Activated T-cell treated with anti-CD3 and anti-CD28 coated beads for 24 hours (primary cell): Measurements from ENCODE around the gene MRGPRG.

Source experiments
- DNase-seq: peaks from one replicate; pipeline ENCODE4 v3.0.0-alpha.2; 2020; ENCODE audit warnings: low read depth

MRGPRG gene

DNA sequence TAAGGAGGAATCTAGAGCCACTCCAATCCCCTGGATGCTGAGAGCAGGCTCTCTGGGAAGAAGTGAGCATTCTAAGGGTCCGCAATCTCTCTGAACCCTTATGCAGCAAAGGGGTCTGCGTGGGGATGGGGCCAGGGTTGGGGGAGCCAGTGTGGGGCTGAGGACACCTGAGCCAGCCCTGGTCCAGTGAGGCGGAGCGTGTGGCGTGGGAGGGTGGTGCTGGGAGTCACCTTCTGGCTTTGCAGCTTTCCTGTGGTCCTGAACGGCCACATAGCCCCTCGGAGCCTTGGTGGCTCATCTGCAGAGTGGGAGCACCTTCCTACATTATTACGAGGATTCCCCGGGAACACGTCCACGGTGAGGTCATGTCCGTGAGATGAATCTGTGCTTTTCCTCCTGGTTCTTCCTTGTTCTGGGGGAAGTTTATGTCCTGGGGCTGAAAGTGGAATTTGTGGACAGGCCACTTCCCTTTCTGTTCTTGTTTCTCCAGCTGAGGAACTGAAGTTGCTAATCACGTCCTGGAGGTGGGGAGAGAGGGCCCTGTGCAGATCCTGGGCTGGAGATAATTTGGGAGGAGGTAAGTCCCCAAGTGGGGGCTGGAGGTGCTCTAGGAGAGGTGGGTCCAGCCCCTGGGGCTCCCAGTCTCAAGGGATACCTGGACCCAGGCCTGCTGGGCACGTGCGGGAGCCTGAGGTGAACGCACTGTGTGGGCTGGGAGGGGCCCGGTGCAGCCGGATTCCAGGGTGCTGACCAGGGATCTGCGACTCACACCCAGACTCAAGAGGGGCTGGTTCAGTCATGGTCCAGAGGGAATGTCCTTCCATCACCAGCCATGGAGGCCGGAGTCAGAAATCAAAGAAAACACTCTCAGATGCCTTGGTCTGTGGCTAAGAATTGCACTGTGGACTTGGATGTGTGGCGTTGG is 7.5 kb upstream of the MRGPRG start:
- no peak for DNase-seq

DNA sequence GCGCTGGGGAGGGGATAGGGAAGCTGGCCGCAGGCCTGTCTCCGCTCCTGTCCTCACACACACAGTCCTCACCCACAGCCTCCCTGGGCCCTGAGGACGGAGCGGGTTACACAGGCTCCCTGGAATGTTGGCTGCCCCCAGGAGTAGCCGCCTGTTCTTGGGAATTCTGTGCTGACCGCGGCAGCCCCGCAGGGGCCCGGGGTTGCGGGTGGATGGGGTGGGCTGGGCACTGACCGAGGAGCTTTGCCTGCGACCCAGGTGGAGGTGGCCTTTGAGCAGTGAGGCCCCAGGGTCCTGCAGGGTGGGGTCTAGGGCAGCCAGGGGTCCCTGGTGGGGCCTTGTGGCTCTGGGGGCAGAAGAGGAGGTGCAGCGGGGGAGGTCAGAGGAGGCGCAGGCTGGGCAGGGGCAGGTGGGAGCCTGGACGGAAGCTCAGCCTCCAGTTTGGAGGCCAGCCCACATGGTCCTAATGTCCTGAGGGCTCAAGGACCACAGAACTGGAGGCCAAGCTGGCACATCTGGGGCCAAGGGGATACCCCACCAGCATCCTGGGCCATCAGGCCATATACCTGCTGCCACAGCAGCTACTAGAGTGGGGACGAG is 6.6 kb upstream of the MRGPRG start:
- no peak for DNase-seq

DNA sequence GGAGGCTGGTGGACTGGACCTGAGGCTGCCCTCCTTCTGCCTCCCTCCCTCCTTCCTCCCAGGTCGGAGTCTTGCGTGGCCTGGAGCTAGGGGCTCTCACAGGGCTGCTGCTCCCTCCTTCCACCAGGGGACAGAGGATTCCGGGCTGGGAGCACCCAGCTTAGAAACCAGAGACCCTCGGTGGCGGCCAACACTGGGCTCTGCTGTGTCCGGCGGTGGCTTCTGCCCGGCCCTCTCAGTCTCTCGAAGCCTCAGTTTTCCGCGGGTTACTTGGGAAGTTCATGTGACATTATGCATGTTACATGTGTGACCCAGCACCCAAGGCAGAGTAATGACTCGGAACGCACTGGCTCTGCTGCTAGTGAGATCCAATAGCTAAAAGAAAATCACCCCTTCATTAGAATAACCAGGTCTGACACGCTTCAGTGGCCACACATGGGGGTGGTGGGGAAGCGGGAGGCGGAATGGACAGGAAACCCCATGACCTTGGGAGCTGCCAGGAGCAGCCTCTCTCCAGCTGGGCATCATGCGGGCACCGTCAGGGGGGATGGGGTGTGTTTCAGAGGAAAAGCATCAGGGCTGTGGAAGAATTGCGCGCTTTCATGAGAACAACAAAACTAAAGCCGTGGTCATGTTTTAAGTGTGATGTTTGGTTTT is 5.9 kb upstream of the MRGPRG start:
- DNase-seq, result no peak

DNA sequence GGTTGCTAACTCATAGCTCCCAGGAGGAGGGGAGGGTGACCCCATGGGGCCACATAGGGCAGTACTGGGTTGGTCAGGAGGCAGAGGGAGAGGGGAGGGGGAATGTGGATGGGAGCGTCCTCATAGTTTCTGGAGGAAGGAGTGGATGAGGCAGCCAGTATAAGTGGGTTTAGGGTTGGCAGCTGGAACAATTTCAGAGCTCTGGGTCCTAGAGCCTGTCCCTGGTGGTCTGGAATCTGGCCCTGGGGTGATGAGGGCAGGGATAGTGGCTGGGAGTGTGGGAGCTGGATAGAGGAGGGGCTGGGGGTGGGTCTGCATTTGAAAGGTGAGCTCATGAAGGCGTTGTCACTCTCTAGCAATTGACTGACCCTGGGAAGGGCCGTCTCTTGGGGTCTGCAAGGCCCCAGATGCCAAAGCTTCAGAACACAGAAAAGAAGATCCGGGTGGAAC is 5.3 kb upstream of the MRGPRG start:
- DNase-seq, result no peak

DNA sequence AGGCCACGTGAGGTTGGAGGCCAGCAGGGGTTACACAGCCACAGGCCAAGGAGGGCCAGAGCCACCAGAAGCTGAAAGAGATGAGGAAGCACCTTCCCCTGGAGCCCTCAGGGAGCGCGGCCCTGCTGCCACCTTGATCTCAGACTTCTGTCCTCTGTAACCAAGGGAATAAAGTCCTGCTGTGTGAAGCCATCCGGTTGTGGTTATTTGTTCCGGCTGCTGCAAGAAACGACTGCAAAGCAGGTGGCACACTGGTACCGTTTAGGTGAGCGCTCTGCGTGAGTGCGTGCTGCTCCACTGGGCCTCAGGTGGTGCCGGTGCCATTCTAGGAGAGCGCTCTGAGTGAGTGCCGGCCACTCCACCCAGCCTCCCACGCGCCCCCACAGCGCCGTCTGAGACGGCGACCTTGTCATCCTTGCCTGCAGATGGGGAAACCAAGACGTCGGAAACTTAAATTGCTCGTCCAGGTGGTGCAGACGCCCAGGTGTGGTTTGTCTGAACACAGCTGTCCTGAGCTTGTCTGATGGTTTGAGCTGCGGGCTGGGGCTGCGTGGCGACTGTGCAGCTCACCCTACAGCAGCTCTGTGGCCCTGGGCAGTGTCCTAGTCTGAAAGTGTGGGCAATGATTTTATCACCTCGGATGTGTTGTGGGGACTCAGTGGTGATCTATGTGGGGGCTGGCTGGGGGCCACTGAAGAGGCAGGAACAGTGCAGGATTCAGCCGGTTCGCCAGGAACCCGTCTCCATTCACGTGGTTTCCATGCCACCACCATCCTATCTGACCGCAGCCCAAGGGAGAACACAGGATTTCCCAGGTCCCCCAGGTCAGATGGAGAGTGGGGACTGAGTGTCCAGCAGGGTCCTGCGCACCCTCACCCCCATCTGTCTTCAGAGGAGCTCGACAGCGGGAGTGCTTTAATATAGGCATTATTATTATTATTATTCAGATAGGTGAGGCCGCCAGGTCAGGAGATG is 4.6 kb upstream of the MRGPRG start:
- DNase-seq, result no peak

DNA sequence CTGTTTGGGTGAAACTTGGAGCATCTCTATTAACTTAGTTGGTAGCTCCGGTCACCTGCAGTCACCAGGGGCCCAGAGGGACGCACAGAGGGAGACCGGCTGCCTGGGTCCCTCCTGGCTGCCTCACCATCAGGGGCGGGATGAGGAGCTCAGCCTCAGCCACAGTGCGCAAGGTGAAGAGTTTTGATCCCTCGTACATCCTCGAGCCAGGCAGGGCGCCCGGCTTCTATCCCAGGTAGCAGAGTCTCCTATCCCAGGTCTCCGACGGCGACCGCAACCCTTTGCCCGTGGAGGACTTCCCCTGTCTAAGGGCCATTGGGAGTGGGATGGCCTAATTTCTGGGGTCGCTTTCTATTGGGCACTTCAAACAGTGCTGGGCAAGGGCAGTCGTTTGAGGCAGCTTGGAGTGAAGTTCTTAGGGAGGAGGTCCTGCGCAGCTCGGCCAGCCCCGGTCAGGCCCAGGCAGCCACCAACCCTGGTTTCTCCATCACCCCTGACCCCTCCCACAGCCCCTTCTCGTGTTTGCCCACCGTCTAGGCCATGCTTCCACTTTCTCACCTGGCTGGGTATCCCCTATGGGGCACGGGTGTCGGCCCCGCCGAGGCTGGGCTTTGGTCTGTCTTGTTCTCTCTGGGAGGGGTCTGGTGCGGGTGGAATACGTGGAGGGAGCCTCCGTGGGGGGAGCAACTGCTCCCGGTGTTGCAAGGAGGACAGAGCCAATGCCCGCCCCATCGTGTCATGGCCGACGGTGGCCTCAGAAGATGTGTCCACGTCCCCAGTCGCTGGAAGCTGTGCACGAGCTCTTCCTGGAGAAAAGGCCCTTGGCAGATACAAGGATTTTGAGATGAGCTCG is 3.6 kb upstream of the MRGPRG start:
- DNase-seq, result no peak

DNA sequence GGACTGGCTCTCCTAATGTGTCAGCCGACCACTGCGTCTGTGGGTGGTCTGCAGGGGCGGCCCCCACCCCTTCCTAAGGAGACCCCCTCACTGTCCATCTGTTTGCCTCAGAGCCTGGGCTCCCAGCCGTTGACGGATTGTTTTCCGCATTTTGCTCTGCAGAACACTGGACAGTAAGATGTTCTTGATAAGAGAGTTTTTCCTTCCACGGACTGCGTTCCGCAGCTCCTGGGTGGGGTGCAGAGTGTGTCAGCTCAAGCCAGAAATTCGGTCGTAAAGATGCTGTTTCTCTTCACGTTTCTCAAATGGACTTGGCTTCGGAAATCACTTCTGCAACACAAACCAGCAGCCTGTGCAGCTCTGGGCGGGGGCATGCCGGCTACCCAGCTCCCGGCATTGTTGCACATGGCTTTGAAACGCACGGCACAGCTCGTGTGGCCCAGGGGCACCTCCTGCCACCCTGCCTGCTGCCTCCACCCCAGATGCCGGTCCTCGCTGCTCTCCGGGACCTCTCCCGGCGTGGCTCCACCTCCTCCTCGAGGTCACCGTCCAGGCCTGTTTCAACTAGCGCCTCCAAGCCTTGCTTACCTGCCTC is 2.9 kb upstream of the MRGPRG start:
- no peak for DNase-seq

DNA sequence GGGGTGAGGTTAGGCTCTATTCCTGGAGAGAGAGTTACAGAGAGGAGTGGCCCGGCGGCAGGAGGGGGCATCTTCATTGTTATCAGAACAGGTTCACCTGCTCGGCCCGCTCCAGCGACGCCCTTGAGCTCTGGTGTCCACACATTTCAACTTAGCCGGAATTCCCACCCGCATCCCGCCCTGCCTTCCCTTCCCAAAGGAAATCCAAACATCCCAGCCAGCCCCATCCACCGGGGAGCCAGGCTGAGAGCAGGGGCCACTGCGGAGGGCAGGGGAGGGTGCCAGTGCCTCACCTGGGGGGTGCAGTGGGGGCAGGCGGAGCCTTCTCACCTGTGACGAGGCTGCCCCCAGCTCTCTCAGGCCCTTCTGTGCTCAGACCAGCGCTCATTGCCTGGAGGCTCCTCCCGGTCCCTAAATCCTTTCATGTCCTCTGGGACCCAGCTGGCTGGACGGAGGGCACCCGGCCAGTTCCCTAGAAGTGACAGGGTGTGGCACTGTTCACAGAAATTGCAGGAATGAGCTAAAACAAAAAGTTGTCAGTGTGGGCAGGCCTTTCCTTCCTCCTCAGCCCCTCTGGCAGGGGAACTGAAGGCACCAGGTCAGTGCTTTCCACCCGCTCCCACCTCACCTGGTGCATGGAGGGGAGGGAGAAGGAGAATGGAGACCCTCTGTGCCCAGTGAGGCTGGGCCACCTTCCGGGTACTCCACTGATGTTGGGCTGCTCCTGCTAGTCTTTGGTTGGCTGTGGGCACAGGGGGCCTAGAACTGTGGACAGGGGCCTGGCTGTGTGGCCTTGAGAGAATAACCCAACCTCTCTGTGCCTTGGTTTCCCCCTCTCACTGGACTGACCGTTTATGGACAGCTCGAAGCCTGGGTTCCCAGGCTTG is 2.2 kb upstream of the MRGPRG start:
- DNase-seq, result no peak

DNA sequence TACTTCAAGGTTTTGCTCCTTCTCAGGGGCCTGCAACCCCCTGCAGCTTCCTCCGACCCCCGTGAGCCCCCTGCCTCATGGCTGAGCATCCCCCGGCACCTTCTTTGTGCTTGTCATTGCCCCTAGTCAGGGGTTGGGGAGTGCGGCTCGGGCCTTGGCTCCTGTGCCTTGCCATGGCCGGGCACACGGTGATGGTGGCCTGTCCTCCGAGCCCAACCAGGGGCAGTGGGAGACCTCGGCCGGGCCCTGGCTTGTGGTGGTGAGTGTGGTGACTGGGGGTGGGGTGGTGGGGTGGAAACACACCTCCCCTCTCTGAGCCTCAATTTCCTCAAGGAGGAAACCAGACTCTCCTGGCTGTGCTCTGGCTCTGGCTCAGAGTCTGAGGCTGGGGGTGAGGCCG is 1.5 kb upstream of the MRGPRG start:
- no peak for DNase-seq

DNA sequence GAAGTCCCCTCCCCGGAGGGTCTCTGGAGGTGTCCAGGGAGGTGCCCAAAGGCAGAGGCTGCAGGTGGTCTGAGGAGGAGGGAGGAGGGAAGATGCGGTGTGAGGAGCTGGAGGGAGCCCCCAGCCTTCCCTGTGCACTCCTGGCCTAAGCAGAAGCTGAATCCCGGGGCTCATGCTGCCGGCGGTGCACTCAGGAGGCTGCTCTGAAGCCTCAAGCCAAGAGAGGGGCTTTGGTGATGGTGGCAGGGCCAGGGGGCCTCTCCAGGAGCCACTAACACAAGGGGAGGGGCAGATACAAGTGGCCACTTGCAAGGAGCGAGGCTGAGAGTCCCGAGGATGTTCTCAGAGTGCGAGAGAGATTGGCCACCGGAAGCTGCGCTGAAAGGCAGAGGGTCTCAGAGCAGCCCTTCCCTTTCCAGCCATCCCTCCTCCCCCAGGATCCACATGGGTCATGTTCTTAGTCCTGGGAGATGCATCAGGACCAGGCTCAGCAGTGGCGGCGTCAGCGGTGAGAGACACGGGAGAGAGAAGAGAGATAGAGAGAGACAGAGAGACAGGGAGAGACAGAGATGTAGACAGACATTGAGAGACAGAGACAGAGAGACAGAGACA is 774 bp upstream of the MRGPRG start:
- DNase-seq, result no peak

DNA sequence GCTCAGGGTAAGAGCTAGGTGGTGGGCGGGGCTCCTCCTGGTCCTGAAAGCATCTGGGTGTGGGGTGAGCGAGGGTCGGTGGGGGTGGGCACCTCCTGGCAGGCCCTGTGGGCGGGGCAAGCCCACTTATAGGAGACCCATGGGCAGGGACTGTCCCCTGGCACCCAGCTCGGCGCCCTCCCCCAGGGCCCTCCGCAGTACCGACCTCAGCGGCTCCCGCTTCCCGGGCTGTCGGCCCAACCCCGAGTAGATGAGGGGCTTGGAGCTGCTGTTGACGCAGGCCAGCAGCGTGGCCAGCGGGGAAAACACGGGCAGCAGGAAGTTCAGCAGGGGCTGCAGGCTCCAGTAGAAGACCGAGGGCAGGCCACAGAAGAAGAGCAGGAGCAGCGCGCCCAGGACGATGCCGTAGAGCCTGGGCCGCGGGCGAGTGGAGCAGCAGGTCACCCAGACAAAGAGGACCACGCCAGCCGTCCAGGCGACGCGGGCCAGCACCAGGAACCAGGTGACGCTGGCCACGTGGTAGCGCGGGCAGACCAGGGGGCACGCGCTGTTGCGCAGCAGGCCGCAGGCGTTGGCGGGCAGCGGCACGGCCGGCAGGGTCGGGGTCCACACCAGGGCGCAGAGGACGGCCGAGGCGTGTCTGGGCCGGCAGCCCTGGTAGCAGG is 663 bp downstream of the MRGPRG start:
- no peak for DNase-seq

DNA sequence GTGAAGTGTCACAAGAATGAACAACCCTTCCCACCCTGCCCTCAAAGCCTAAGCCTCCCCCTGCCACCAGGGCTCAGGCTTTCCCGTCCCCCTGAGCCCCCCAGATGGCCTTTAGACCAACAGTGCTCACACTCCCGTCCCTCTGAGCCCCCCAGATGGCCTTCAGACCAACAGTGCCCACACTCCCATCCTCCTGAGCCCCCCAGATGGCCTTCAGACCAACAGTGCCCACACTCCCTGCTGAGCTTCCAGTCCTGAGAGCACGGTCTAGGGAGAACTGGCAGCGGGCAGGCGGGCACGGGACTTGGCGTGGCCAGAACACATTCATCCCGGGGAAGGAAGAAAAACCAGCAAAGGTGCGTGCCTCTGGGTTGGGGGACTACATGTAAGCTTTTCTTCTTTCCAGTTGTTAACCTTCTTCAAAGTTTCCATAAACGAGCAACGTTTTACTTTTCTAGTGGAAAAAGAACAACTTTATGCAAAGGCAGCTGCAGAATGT is 2.5 kb downstream of the MRGPRG start:
- no peak for DNase-seq

DNA sequence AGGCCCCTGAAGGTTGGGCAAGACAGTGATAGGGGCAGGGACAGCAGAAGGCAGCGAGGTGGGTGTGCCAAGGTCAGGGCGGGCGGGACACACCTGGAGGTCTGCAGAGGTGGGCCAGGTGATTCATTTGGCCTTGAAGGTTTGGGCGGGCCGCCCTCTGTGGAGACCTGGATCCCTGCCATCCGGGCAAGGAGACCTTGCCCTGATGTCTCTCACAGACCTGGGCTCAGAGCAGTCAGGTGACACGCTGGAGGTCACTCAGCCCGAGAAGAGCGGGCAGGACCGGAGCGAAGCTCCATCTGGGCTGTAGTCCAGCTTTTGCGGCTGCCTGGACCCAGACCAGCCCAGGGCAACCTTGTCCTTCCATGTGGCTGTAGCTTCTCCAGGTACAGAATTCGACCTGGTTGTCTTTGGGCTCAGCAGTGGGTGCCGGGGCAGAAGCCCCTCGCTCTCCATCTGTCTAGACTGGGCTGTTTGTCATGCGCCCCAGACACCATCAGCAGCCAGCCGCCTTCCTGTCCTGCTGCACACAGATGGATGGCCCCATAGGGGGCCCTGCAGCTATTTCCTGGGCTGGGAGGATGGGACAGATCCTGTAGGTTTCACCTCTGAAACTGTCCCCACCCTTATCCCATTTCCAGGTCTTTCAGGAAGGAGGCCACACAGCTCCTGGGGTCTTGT is 3.1 kb downstream of the MRGPRG start:
- no peak for DNase-seq

DNA sequence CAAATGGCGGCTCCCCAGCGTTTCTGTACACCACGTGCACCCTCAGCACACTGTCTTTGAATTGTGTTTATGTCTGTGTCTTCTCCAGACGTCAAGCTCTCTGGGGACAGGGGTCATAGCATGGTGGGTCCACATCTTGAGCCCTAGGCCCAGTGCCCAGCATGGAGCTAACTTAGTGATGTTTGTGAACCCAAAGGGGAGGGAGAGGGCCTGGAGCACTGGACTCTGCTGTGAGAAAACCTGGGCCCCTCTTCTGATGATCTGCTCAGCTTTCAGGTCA is 4.3 kb downstream of the MRGPRG start:
- DNase-seq, result no peak

DNA sequence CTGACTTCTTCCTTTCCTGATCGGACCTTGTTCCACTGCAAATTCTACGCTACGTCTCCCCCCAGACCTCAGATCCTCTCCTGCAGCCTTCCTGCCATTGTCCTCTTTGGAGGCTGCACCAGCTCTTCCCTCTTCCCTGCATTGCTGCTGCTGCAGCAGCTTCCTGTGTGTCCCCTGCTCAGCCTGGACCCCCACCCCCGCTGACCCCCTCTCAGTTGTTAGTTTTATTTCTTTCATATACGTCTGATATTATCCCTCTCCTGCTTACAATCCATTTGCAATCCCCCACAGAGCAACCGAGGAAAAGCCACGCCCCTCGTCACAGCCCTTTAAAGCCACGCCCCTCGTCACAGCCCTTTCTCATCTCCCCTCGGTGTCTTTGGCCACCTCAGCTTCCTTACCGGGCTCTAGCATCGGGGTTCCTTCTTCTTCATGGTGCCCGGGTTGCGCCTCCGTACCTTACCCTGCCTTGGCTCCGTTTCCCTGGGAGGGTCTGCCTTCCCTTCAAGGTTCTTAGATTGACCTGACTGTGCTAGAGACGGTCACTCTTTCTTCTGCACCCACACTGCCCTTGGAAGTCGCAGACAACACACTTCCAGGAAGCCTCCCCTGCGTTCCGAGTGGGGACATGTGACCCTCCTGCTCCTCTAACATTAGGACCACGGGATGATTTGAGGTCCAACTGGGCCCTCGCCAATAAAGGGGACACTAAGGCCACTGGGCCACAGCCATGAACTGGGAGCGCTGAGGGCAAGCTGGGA is 4.8 kb downstream of the MRGPRG start:
- no peak for DNase-seq

DNA sequence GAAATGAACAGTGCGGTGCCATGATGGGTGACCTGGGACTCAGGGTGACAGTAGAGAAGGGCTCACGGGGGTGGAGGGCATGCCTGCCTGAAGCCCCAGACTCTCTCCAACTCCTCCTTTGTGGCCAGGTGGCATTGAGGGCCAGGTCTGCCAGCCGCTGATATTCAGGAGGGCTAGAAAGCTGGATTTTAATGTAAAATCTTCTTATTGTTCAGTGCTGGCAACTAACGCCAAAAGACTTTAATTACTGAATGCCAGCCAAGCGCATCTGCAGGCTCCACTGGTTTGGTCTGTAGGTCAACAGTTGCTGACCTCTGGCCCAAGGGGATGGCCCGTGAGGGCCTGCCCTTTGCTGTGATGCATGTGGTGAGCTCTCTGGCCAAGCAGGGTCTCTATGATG is 10.3 kb downstream of the MRGPRG start:
- no peak for DNase-seq

DNA sequence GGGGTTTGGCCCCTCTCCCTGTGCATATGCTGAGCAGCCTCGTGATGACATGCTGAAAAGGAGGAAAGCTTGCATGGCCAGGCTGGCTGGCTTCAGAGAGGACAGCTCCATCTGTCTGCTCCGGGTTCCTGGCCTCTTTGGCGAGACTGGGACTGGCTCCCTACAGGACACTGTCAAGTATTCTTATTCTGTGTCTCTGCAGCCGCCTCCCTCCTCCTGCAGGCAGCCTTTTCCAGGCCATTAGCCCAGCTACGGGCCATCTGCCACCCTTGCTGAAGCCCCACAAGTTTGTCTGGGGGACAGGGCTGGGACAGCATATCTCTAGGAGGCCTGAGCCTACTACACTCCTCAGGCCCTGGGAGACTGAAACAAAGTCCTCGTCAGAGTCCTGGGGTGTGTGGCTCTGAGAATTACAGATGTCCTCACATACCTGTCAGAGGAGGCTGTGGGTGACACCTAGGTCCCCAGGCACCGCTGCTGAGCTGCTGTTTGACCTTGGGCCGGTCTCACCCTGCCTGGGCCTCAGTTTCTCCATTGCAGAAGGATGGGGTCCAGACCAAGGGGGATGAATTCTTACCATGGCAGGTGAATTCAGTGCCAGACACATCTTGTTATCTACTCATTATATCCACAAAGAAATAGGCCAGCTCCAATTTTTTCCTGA is 11.0 kb downstream of the MRGPRG start:
- no peak for DNase-seq
